Measurements from ENCODE around the gene PDK3.

Gene PDK3

GRCh38 chrX:24563291-24564010 lies 98.4 kb downstream of the PDK3 start:
- H3K9me3 Mint-ChIP-seq: no peaks in the 10 kb centered on the region
- no peak overlapping the region for H3K27ac Mint-ChIP-seq
- H3K36me3 Mint-ChIP-seq: no peaks in the 10 kb centered on the region
- ATAC-seq (no peak), DNase-seq (ENCODE audit: low spot score in 2 of 2) (no peak)
- H3K4me1 Mint-ChIP-seq: no peaks in the 10 kb centered on the region
- H3K4me3 Mint-ChIP-seq: no peak overlapping the region

GRCh38 chrX:24566240-24566639 lies 101.2 kb downstream of the PDK3 start:
- H3K36me3 Mint-ChIP-seq: no peaks in the 10 kb centered on the region
- no peak overlapping the region for H3K4me3 Mint-ChIP-seq
- H3K9me3 Mint-ChIP-seq: no peaks in the 10 kb centered on the region
- no peak for DNase-seq (ENCODE audit: low spot score in 2 of 2)
- ATAC-seq: no peak
- no peaks in the 10 kb centered on the region for H3K4me1 Mint-ChIP-seq
- no peak overlapping the region for H3K27ac Mint-ChIP-seq

DNA sequence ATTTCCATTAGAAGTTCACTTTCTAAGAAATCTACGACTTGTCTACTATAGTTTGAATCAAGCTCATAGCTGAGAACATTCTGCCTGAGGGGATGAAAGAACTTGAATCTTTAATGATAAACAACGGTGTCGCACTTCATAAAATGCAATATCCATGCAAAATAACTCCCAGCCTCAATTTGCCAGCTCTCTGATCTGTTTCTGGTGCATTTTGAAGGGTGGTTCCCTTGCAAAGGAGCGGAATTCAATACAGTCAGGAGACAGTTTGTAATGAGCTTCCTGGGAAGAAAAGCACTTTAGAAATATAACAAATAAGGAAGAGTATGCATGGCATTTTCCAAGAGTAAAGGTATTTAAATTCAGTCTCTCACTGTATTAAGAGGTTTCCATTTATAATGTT lies 102.1 kb downstream of the PDK3 start:
- no peaks in the 10 kb centered on the region for H3K36me3 Mint-ChIP-seq
- H3K4me1 Mint-ChIP-seq: no peaks in the 10 kb centered on the region
- DNase-seq (ENCODE audit: low spot score in 2 of 2) (no peak), ATAC-seq (no peak)
- no peak overlapping the region for H3K4me3 Mint-ChIP-seq
- H3K27ac Mint-ChIP-seq: no peak overlapping the region
- H3K9me3 Mint-ChIP-seq: no peaks in the 10 kb centered on the region

DNA sequence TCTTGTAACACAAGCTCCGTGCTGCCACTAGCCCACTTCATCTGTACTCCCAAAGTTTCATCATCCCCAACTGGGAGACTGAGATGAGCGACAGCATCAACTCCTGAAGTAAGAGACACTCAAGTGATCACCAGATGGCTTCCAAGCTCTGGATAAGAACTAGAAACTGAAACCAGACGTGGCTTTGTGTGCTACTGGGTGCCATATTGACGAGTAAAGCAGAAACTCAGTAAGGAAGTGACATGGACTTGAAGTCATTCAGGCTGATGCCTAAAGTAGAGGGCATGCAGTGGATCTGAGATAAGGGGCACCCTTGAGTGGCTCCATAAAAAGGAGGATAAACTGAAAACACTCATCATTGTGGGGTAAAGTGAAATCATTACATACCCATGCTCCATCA lies 109.7 kb downstream of the PDK3 start:
- DNase-seq (ENCODE audit: low spot score in 2 of 2) (no peak), ATAC-seq (no peak)
- H3K9me3 Mint-ChIP-seq: no peaks in the 10 kb centered on the region
- H3K4me3 Mint-ChIP-seq: no peak overlapping the region
- H3K27ac Mint-ChIP-seq: no peak overlapping the region
- no peaks in the 10 kb centered on the region for H3K4me1 Mint-ChIP-seq
- H3K36me3 Mint-ChIP-seq: no peaks in the 10 kb centered on the region

DNA sequence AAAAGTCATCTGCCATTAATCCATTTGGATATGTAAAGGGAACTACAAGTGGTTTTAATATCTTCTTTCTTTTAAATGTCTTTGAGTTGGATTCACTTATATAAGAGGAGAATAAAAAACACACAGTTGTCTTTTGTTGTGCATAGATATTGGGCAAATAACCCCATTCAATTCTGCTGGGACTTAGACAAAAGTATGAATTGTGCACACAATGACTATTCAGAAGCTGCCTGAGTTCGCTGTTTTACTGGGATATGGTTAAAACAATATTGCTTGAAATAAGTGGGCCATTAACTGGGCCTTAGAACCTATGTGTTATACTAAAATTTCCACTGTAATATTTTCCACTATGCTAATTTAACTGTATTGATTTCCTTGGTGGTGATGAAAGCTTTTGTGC lies 110.4 kb downstream of the PDK3 start:
- H3K9me3 Mint-ChIP-seq: no peaks in the 10 kb centered on the region
- DNase-seq (ENCODE audit: low spot score in 2 of 2): no peak

DNA sequence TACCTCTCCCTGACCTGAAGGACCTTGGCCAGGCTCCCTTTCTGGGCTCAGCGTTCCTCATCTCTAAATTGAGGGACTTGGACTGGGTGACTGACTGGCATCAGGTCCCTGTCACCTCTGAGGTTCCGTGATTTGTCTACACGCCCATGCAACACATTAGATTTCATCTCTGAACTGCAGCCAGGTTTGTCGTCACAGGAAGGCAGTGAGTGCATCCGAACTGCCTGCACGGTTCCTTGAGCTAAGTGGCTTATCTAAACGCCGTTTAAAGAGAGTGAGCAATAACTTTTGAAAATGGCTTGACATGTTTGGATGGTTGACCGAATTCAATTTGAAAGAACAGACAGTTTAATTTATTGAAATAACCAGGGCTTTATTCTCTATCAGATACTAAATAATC lies 112.0 kb downstream of the PDK3 start:
- no peak overlapping the region for H3K4me3 Mint-ChIP-seq
- no peak for DNase-seq (ENCODE audit: low spot score in 2 of 2)
- H3K36me3 Mint-ChIP-seq: no peaks in the 10 kb centered on the region
- no peaks in the 10 kb centered on the region for H3K4me1 Mint-ChIP-seq
- no peak for ATAC-seq
- no peaks in the 10 kb centered on the region for H3K9me3 Mint-ChIP-seq
- no peak overlapping the region for H3K27ac Mint-ChIP-seq

More for the DNA sequence above, 110.4 kb downstream of the PDK3 start:
- H3K4me3 Mint-ChIP-seq: no peak overlapping the region
- H3K4me1 Mint-ChIP-seq: no peaks in the 10 kb centered on the region
- H3K27ac Mint-ChIP-seq: no peak overlapping the region
- ATAC-seq: no peak
- H3K36me3 Mint-ChIP-seq: no peaks in the 10 kb centered on the region

Data from stimulated activated effector memory CD8-positive, alpha-beta T cell treated with anti-CD3 and anti-CD28 coated beads, Interleukin-12 subunit alpha, Interleukin-12 subunit beta, amount 100 ng/mL, for 72 hours (primary cell).